IMR-90 (cell line): Measurements from ENCODE around the gene SPZ1. TPM values are rescaled to one million over a fixed set of nuclear protein-coding genes. Genes with fewer than 3 reads are reported as not detected.

Experiments
- ATAC-seq: fragments of 200-7000 bp; cut with Tn5 transposase; 2 replicates; pipeline ENCODE4 v1.9.1; 2020; ENCODE audit warnings: low read depth, mild to moderate bottlenecking, moderate library complexity
- BruUV-seq: library from RNA; stranded (reverse); fragments of 400-500 nt; replicated peaks from 2 replicates; lab custom pipeline; 2021; lab: Mats Ljungman, UMichigan
- CTCF ChIA-PET: fragments of 300-600 bp; formaldehyde crosslinking; extraction: SDS; loops from one replicate; lab custom pipeline; 2021; ENCODE audit warnings: antibody characterized with exemption; lab: Yijun Ruan, JAX
- POLR2A ChIA-PET: fragments of 300-600 bp; sonication (Branson Sonifier 250); formaldehyde crosslinking; loops from one replicate; lab custom pipeline; 2022; ENCODE audit warnings: antibody characterized with exemption; ENCODE audit not compliant: unreplicated experiment; lab: Charles Lee
- DNase-seq: peaks from one replicate; pipeline ENCODE4 v3.0.0; 2013
- H2AFZ ChIP-seq: replicated peaks from 2 replicates; pipeline ENCODE3; 2013; ENCODE audit warnings: low read length, mild to moderate bottlenecking; ENCODE audit not compliant: poor library complexity
- H2AK5ac ChIP-seq: 2 replicates; pipeline ENCODE4 v1.6.1; 2013; ENCODE audit warnings: low read depth, low read length, inconsistent platforms
- H2AK9ac ChIP-seq: replicated peaks from 2 replicates; pipeline ENCODE3; 2013; ENCODE audit warnings: mild to moderate bottlenecking, low read depth, low read length, moderate library complexity; ENCODE audit not compliant: poor library complexity
- H2BK120ac ChIP-seq: 2 replicates; pipeline ENCODE4 v1.6.1; 2013; ENCODE audit warnings: low read depth, low read length, inconsistent platforms
- H2BK15ac ChIP-seq: 3 replicates; pipeline ENCODE4 v1.6.1; 2013; ENCODE audit warnings: low read depth, low read length, inconsistent platforms
- H2BK20ac ChIP-seq: 2 replicates; pipeline ENCODE4 v1.6.1; 2013; ENCODE audit warnings: low read depth, mild to moderate bottlenecking, inconsistent platforms, low read length, moderate library complexity
- H2BK5ac ChIP-seq: 2 replicates; pipeline ENCODE4 v1.6.1; 2013; ENCODE audit warnings: mild to moderate bottlenecking, low read depth, low read length, inconsistent platforms; ENCODE audit not compliant: poor library complexity, severe bottlenecking
- H3K14ac ChIP-seq: replicated peaks from 2 replicates; pipeline ENCODE4 v1.6.1; 2013; ENCODE audit warnings: low read depth, low read length, inconsistent platforms
- H3K18ac ChIP-seq: 2 replicates; pipeline ENCODE4 v1.6.1; 2013; ENCODE audit warnings: low read depth, low read length, control low read depth
- H3K23ac ChIP-seq: 2 replicates; pipeline ENCODE4 v1.6.1; 2013; ENCODE audit warnings: low read depth, low read length, inconsistent platforms
- H3K27ac ChIP-seq: 2 replicates; pipeline ENCODE4 v1.5.1; 2013; ENCODE audit warnings: mild to moderate bottlenecking, control low read depth, low read length; ENCODE audit not compliant: insufficient read depth
- H3K27me3 ChIP-seq: 2 replicates; pipeline ENCODE4 v1.6.1; 2013; ENCODE audit warnings: low read length; ENCODE audit not compliant: control insufficient read depth, insufficient read depth
- H3K36me3 ChIP-seq: 2 replicates; pipeline ENCODE4 v1.6.1; 2013; ENCODE audit warnings: low read length, mixed read lengths; ENCODE audit not compliant: control insufficient read depth, insufficient read depth
- H3K4ac ChIP-seq: 2 replicates; pipeline ENCODE4 v1.6.1; 2013; ENCODE audit warnings: low read depth, low read length, inconsistent platforms
- H3K4me1 ChIP-seq: 2 replicates; pipeline ENCODE4 v1.6.1; 2013; ENCODE audit warnings: low read length, mixed read lengths; ENCODE audit not compliant: control insufficient read depth, insufficient read depth
- H3K4me2 ChIP-seq: 2 replicates; pipeline ENCODE4 v1.6.1; 2013; ENCODE audit warnings: low read depth, mild to moderate bottlenecking, control low read depth, low read length, moderate library complexity
- H3K4me3 ChIP-seq: 2 replicates; pipeline ENCODE4 v1.5.1; 2013; ENCODE audit warnings: low read depth, mild to moderate bottlenecking, control low read depth, low read length, moderate library complexity; ENCODE audit not compliant: insufficient read depth
- H3K56ac ChIP-seq: 2 replicates; pipeline ENCODE4 v1.6.1; 2013; ENCODE audit warnings: low read length, inconsistent platforms; ENCODE audit not compliant: insufficient read depth; ENCODE audit errors: extremely low read depth
- H3K79me1 ChIP-seq, 2 experiments: 2 replicates each; pipeline ENCODE4 v1.6.1; 2013; ENCODE audit warnings: low read length in 2 of 2, inconsistent platforms in 1 of 2, low read depth in 1 of 2
- H3K9ac ChIP-seq: 2 replicates; pipeline ENCODE4 v1.6.1; 2013; ENCODE audit warnings: low read depth, low read length, control low read depth
- H3K9me1 ChIP-seq: 2 replicates; pipeline ENCODE4 v1.6.1; 2013; ENCODE audit warnings: low read length, inconsistent platforms; ENCODE audit not compliant: insufficient read depth
- H3K9me3 ChIP-seq: 2 replicates; pipeline ENCODE4 v1.6.1; 2013; ENCODE audit warnings: low read length; ENCODE audit not compliant: control insufficient read depth, insufficient read depth
- H4K20me1 ChIP-seq: 2 replicates; pipeline ENCODE4 v1.6.1; 2013; ENCODE audit warnings: low read length, inconsistent platforms; ENCODE audit not compliant: insufficient read depth
- H4K5ac ChIP-seq: 2 replicates; pipeline ENCODE4 v1.6.1; 2013; ENCODE audit warnings: mild to moderate bottlenecking, low read depth, low read length, control low read depth
- H4K8ac ChIP-seq, 2 experiments: 2 replicates each; pipeline ENCODE4 v1.6.1; 2013; ENCODE audit warnings: low read depth in 2 of 2, low read length in 2 of 2, control low read depth in 1 of 2, inconsistent platforms in 1 of 2
- H4K91ac ChIP-seq: 2 replicates; pipeline ENCODE4 v1.6.1; 2013; ENCODE audit warnings: low read depth, low read length, inconsistent platforms; ENCODE audit not compliant: insufficient read depth
- CEBPB ChIP-seq: IDR thresholded peaks from 2 replicates; pipeline ENCODE4 v1.6.1; 2012; ENCODE audit warnings: low read depth, low read length, improper control_type of control experiment
- CHD1 ChIP-seq: IDR thresholded peaks from 2 replicates; pipeline ENCODE4 v1.6.1; 2012; ENCODE audit warnings: low read depth, low read length, improper control_type of control experiment
- RAD21 ChIP-seq: IDR thresholded peaks from 2 replicates; pipeline ENCODE4 v1.6.1; 2012; ENCODE audit warnings: low read length, improper control_type of control experiment
- WGBS, 2 experiments: methylation state at CpG; one replicate each; pipeline versions ENCODE4 v1.1.5 to v1.1.7; 2013; ENCODE audit warnings: missing lambda C conversion rate in 2 of 2; ENCODE audit not compliant: insufficient read length in 1 of 2; ENCODE audit errors: extremely low coverage in 2 of 2; 5-methylcytosine and 5-hydroxymethylcytosine counted together
- dilution Hi-C: fragments of 300-500 bp; cut with HindIII; formaldehyde crosslinking; loops from one replicate; pipeline ENCODE4 v1.14.3; 2018; ENCODE audit warnings: low sequenced_read_pairs; ENCODE audit not compliant: unreplicated experiment
- in situ Hi-C: fragments of 300-500 bp; cut with MboI; formaldehyde crosslinking; loops from 3 replicates; pipeline ENCODE4 v1.14.3; 2019; ENCODE audit warnings: low sequenced_read_pairs, inconsistent platforms, mixed read lengths
- intact Hi-C: fragments of 100-400 bp; cut with micrococcal nuclease; formaldehyde crosslinking; loops from 2 replicates; pipeline ENCODE4 v1.10.0; 2022
- polyA plus RNA-seq, 3 experiments: library from polyadenylated mRNA; depleted of rRNA; stranded (reverse); fragments of >200 nt; gene quantifications; 2 replicates each; pipeline ENCODE4 v1.2.3, GENCODE V29; 2012; ENCODE audit warnings: low replicate concordance in 1 of 3
- total RNA-seq: library from RNA; depleted of rRNA; stranded (reverse); fragments of >200 nt; gene quantifications from 2 replicates; pipeline ENCODE4 v1.2.3, GENCODE V29; 2012

SPZ1 gene
- total and polyA plus RNA-seq, 2 of the 4 experiments (the other 2 are of a cell fraction), result not detected

- H3K9me3 ChIP-seq, result no peaks in the 10 kb centered on the region
- no peak overlapping the region for H2AFZ ChIP-seq
- H3K27ac ChIP-seq, result no peak overlapping the region
- BruUV-seq, result no TSS peak
- ChIA-PET POLR2A (no interaction called here), CTCF (no interaction called here)
- H3K4me2 ChIP-seq, result no peak overlapping the region
- ATAC-seq (no peak), DNase-seq (no peak)
- H3K56ac ChIP-seq, result no peak overlapping the region
- H3K9ac ChIP-seq, result no peak overlapping the region
- H3K14ac ChIP-seq, result no peak overlapping the region
- no peak overlapping the region for H2AK5ac ChIP-seq
- H3K79me1 ChIP-seq, result no peaks in the 10 kb centered on the region
- no peaks in the 10 kb centered on the region for H3K36me3 ChIP-seq
- no peak overlapping the region for H3K4me3 ChIP-seq
- dilution Hi-C loops (no loop called here), in situ Hi-C loops (no loop called here), intact Hi-C loops (no loop called here)
- WGBS, 2 experiments, result no CpG with 5 or more reads among the region's 1 CpG
- no peak overlapping the region for H3K23ac ChIP-seq
- H2BK5ac ChIP-seq, result no peak overlapping the region
- H4K20me1 ChIP-seq, result no peaks in the 10 kb centered on the region
- no peak overlapping the region for H2BK15ac ChIP-seq
- 0 out of 2 replicates have a peak, but pooled peaks cover under 1% of the 10 kb centered on the region for H3K27me3 ChIP-seq
- H3K4ac ChIP-seq, result no peak overlapping the region
- H3K9me1 ChIP-seq, result no peaks in the 10 kb centered on the region
- no peak overlapping the region for H2BK120ac ChIP-seq
- TF ChIP-seq CEBPB (no peak), RAD21 (no peak), CHD1 (no peak)
- no peaks in the 10 kb centered on the region for H3K4me1 ChIP-seq
- H3K18ac ChIP-seq, result no peak overlapping the region
- H4K5ac ChIP-seq, result no peak overlapping the region
- H4K8ac ChIP-seq, result no peak overlapping the region
- no peak overlapping the region for H4K91ac ChIP-seq
- no peak overlapping the region for H2AK9ac ChIP-seq
- H2BK20ac ChIP-seq, result no peak overlapping the region
These were observed 6.7 kb downstream of the SPZ1 start for GRCh38 chr5:80326468-80326867.
